Frontal cortex (tissue), 4 donors: ENCODE results near the gene DENND1C. TPM values are rescaled to one million over a fixed set of nuclear protein-coding genes. Genes with fewer than 3 reads are reported as not detected.

ENCODE experiments used
- DNase-seq, 2 donors: peaks; one replicate each; pipeline ENCODE4 v3.0.0; 2012; ENCODE audit warnings: low spot score in 2 of 2
- FAIRE-seq: peaks from 2 replicates; lab custom pipeline; 2012; peaks lifted over from hg19 to GRCh38; lab: Jason Lieb, UNC
- total RNA-seq: library from RNA; depleted of rRNA; stranded (reverse); fragments of >200 nt; gene quantifications from one replicate; pipeline ENCODE4 v1.2.3, GENCODE V29; 2014
- donor health status: control.
- donor health status: control.
- donor health status: control.

Gene DENND1C
- total RNA-seq = not detected

DNA sequence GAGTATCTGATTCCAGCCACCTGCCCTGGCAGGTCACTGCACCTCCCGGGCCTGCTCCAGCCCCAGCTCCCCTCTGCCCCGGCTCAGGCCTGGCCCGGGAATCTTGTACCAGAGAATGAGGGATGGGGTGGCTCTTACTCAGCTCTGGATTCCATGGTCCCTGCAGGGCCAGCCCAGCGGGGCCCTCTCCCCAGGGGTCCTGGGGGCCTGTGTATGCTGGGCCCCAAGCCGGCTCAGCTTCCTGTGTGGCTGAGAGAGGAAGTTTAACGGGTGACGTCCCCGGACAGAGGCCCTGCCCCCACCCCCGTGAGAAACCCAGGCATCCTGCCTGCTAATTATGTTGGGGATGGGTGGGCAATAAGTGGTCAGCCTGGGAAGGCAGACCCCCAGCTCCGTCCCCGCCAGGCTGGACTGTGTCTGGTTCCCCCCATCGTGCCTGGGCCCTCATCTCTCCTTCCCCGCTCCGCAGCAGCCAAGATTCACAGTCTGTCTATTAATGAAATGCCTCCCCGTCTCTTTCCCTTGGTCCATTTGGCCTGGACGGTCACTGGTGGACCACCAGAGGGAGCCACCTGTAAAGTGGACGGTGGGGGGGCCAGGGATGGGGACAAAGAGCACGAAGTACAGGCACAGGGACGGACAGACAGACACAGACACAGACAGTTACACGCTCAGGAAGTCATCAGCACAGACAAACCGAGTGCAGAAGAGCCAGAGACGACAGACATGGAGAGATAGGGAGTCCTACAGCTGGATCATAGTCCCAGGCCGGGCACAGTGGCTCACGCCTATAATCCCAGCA lies at the start of gene DENND1C:
Gene DENND1C, minus strand, starts transcription at position 247 of the 802 bp plus-strand sequence. Its CDS starts 92 bp downstream, at position 155.
- FAIRE-seq (no peak), DNase-seq (no peak)

- FAIRE-seq (no peak), DNase-seq (peak; percentile 91 to 98)
These were observed 49.0 kb upstream of the DENND1C start, which contains the start of gene TNFSF9 for GRCh38 chr19:6530386-6531162. Gene TNFSF9, plus strand, starts transcription at chr19:6531026. Its CDS starts 11 bp downstream, at chr19:6531037.

- no peak for DNase-seq
- FAIRE-seq = no peak
These were observed 48.4 kb upstream of the DENND1C start for GRCh38 chr19:6529937-6530385.

- DNase-seq = no peak
- FAIRE-seq = no peak
These were observed 47.8 kb upstream of the DENND1C start for GRCh38 chr19:6529351-6529750.

DNA sequence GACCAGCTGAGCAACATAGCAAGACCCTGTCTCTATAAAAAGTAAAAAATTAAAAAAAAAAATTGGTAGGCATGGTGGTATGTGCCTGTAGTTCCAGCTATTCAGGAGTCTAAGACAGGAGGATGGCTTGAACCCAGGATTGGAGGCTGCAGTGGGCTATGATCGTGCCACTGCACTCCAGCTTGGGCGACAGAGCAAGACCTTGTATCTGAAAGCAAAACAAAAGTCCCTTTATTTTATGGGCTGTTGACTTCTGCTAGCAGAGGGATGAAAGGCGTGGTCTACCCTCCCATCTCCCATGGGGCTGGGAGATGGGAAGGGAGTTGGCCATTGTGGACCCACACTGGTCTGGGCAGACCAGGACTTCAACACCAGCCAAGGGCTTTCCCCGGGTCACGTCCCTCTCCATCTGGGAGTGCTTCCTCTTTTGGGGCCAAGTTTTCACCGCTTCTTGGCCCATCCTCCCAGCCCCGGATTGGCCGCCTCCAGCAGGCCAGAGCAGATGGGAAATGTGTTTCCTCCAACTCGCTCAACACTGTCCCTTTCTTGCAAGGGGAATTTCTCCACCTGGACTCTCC lies 47.0 kb upstream of the DENND1C start:
- DNase-seq = peak; percentile 39 to 56

DNA sequence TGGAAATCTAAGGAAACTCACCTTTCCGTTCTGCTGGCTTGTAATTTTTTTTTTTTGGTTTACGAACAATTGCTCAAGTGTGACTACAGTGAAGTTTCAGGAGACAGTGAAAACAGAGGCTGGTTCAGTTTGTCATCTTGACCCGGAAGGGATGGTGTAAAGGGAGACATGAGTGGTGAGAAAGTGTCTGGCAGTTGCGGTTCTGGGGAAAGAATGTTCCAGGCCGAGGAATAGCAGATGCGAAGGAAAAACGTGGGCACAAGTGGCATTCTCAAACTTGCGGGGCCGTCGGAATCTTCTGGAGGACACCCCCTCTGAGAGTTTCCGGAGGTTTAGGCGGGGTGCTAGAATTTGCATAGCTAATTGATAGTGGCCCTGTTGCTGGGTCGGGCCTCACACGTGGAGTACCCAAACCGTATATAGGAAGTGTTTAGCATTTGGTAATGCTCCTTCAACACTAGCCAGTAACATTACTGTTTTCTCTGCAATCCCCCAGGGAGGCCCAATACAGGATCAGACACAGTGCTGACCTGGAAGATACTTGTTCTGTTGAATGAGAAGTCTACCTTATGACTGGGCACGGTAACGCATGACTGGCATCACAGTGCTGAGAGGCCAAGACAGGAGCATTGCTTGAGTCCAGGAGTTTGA lies 46.4 kb upstream of the DENND1C start:
- FAIRE-seq = no peak
- DNase-seq = no peak

More for the DNA sequence above, 47.0 kb upstream of the DENND1C start:
- FAIRE-seq = no peak

- FAIRE-seq (no peak), DNase-seq (no peak)
These were observed 42.7 kb upstream of the DENND1C start for GRCh38 chr19:6524311-6524710.

DNA sequence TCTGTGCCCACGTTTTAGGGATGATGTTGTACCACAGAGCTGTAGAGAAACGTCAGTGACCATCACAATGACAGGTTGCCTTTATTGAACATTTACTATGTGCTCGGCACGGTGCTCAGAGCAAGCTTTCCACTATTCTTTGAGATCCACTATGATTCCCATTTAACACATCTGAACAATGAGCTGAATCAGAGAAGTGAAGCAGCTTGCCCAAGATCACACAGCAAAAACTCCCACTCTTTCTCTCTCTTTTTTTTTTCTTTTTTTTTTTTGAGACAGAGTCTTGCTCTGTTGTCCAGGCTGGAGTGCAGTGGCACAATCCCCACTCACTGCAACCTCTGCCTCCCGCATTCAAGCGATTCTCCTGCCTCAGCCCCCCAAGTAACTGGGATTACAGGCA lies 41.1 kb upstream of the DENND1C start:
- FAIRE-seq = no peak
- no peak for DNase-seq

DNA sequence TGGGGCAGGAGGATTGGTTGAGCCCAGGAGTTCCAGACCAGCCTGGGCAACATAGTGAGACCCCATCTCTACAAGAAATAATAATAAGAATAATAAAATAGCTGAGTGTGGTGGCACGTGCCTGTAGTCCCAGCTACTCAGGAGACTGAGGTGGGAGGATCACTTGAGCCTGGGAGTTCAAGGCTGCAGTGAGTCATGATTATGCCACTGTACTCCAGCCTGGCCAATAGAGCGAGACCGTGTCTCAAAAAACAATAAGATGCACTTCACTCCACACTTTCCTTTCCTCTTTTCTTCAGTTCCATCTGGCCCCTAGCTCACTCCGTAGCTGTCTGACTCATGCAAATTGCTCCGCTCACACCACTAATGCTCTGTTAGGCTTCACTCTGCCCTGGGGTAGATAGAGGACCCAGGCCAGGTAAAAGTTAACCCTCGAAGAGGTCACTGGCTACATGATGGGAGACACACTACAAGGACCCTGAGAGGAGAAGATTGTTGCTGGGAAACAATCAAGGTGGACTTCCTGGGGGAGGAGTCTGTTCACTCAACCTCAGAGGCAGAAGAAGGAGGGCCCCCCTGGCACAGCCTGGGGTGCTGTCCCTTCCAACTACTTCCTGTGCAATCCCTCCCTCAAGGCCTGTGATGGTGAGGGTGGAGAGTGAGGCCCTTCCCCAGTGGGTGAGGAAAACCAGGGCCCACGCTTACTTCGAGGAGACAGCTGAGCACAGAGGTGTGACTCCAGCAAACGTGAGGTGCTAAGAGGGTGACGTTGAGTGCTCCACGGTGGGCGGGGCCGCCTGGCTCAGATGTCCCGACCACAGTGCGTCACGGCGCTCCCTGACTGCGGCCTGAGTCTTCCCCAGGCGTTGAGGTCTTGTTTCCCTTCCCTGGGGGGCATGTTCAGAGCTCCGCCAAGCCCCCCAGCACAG lies 40.4 kb upstream of the DENND1C start:
- FAIRE-seq (no peak), DNase-seq (no peak)

DNA sequence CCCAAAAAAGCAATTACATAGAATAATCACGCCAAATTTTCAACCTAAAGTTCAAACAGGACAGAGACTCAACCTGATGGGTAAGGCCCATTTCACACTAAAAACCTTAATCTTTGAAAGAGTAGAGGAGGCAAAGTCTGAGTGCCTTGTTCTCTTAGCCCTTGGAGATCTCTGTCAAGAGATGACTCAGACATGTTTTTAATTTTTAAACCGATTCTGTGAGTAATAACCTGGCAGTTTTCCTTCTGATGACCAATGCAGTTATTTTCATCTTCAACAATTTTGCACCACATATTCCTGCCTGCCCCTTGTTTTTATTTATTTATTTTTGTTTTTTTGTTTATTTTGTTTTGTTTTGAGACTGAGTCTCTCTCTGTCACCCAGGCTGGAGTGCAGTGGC lies 37.7 kb upstream of the DENND1C start:
- FAIRE-seq (no peak), DNase-seq (no peak)

DNA sequence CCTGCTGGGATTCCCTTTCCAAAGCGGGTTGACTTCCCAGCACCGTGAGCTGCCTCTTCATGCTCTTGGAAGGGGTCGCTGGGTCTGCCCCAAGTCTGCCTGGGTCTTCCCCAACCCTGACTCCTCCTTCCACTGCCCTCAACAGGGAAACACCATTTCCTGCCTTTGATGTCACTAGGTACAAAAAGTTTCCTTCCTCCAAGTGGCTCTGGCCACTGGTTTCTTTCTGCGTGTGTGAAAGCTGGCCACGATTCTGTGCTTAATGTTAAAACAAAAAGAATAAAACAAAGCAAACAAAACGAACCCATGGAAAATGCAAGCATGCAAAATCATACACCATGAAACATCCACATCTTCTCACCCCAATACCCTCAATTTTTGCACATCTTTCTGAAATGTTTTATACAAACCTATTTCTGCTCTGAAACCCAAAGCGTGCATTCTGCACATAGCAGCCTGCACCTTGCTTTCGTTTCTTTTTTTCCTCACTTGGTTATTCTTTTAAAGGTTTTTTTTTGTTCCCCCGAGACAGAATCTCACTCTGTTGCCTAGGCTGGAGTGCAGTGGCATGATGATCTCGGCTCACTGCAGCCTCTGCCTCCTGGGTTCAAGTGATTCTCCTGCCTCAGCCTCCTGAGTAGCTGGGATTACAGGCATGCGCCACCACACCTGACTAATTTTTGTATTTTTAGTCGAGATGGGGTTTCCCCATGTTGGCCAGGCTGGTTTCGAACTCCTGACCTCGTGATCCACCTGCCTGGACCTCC lies 36.7 kb upstream of the DENND1C start:
- DNase-seq = peak in 1 of 2 donors; percentile 19
- FAIRE-seq = no peak

DNA sequence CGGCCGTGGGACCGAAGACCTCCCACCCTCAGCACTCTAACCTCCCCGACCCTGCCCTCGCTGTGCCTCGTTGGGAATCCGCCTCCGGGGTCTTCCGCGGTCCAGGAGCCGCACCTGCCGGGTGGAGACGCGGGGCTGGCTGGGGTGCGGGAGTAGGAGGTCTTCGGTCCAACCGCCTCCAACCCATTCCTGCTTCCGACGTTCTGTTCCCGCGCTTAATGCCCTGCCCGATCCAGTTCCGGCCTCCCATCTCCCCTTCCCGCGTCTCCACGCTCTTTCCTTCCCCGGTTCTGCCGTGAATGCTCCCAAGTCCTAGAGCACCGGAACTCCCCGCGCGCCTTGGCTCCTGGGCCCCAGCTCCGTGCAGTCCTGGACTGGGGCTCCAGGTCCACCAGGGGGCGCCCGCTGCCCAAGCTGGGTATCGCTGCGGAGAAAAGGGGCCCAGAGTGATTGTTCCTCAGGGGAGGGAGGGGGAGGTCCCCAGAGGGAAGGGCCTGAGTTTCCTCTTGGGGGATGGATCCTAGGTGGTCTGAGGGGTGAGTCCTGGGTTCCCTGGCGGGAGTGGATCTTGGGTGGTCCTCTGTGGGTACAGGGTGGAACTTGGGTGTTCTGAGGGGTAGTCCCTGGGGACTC lies 35.2 kb upstream of the DENND1C start:
- no peak for FAIRE-seq
- peak; percentile 64 to 83 for DNase-seq

- FAIRE-seq = no peak
- peak; percentile 83 to 93 for DNase-seq
These were observed 34.6 kb upstream of the DENND1C start for GRCh38 chr19:6516018-6516658.

DNA sequence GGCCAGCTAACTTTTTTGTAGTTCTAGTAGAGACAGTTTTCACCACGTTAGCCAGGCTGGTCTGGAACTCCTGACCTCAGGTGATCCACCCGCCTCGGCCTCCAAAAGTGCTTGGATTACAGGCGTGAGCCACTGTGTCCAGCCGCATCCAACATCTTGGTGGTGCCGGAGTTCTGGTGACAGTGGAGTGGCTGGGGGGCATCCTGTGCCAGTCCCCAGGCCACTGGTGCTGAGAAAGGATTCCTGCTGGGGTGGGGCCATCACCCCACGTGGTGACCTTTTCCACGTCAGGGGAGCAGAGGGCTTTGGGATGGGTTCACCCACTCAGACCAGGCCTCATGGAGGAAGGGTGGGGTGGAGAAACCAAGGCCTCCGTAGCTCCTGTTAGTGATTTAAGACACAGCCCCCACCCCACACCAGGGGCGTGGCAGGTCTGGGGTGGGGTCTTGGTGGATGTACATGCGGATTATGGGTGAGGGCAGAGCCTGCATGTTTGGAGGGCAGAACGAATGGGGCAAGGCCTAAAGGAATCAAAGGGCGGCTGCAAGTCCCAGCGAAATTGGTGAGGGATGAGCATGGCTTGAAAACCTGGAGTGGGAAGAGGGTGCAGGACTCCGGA lies 33.4 kb upstream of the DENND1C start:
- FAIRE-seq (no peak), DNase-seq (no peak)

GRCh38 chr19:6514089-6514488 lies 32.5 kb upstream of the DENND1C start:
- FAIRE-seq (no peak), DNase-seq (no peak)

- FAIRE-seq = no peak
- DNase-seq = no peak
These were observed 29.0 kb upstream of the DENND1C start for GRCh38 chr19:6510618-6511017.
